ENCODE results near the gene MTHFS. TPM values are rescaled to one million over a fixed set of nuclear protein-coding genes. Genes with fewer than 3 reads are reported as not detected.
A peak's percentile ranks its signal among the peaks of the same experiment; 100 is the strongest.

Gene MTHFS
- total and polyA plus RNA-seq, 7 donors = 6.9 to 59.9 (median 31.0) TPM

DNA sequence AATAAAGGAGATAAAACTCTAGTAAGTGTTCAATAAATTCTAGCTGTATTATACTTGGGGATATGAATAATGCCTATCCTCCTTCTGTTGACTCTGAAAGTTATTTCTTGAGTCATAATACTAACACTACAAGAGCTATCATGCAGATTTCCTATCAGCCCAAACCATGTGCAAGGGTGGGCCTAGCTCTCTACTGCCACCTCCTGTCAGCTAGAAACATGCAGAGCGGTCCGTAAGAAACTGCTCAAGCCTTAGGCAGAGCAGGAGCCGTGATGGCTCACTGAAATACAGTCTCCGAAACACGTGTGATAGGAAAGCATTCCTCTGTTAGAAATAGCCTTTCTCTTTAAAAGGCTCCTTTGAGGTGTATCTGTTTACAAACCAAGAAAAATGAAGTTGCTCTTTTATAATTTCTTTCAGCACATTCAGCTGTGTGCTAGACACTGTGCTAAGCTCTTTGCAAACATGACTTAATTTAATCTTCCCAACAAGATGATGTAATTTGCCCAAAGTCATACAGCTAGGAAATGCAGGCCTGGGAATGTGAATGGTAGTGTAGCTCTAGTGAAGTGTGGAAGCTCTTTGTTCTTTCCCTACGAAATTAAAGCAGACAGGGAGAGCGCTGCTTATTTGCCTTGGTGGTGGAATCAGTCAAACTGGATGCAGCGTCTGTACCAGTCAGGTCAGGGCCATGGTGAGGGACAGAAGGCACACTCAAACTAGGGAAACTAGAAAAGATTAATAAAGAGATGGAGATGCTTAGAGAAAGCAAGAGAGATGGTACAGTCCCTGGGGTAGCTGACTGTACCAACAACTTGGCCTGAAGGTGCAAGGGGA is 43.1 kb downstream of the MTHFS start:
- H3K4me1 ChIP-seq = no peaks in the 10 kb centered on the region
- H3K36me3 ChIP-seq = no peaks in the 10 kb centered on the region
- 41 to 50% methylated on average over 8 of the region's 8 CpGs for WGBS, 2 donors
- no peak overlapping the region for H3K4me3 ChIP-seq
- no peaks in the 10 kb centered on the region for H3K27me3 ChIP-seq
- H3K27ac ChIP-seq = no peak overlapping the region
- no peaks in the 10 kb centered on the region for H3K9me3 ChIP-seq
- DNase-seq = peak; percentile 65
- TF ChIP-seq, protein P1, sequence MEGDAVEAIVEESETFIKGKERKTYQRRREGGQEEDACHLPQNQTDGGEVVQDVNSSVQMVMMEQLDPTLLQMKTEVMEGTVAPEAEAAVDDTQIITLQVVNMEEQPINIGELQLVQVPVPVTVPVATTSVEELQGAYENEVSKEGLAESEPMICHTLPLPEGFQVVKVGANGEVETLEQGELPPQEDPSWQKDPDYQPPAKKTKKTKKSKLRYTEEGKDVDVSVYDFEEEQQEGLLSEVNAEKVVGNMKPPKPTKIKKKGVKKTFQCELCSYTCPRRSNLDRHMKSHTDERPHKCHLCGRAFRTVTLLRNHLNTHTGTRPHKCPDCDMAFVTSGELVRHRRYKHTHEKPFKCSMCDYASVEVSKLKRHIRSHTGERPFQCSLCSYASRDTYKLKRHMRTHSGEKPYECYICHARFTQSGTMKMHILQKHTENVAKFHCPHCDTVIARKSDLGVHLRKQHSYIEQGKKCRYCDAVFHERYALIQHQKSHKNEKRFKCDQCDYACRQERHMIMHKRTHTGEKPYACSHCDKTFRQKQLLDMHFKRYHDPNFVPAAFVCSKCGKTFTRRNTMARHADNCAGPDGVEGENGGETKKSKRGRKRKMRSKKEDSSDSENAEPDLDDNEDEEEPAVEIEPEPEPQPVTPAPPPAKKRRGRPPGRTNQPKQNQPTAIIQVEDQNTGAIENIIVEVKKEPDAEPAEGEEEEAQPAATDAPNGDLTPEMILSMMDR (IDR thresholded peaks at IDR 0.05) = peak; percentile 50 to 89 (median 68)
- TF ChIP-seq EP300 (IDR thresholded peaks at IDR 0.05) = no peak
- intact Hi-C loops (cut with DNase I) = loop anchor here (1.0 kb wide), 1 partner anchor 472 kb away; no protein-coding TSS in a partner anchor

DNA sequence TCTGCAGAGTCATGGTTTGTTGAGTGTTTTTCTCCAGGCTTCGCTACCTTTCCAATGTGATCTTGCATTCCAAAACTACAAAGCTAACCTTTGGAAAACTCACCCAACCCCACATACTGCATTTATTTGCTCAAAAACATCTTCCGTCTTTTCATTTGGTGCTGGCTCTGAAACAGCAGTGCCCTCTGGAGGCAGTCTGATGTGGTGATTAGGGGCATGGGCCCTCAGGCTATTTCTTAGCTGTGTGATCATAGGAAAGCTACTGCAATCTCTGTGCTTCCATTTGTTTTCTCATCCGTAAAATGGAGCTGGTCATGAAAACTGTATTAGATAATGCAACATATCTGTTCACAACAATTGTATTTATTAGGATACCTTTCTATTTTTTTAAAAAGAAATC is 47.0 kb downstream of the MTHFS start:
- intact Hi-C loops (cut with DNase I) = no loop called here
- peaks cover 0 to 6% (median 2%) of the 10 kb centered on the region in 4 donors for H3K36me3 ChIP-seq
- no peaks in the 10 kb centered on the region for H3K9me3 ChIP-seq
- DNase-seq = no peak
- H3K4me1 ChIP-seq = no peaks in the 10 kb centered on the region
- 90% methylated on average over 3 of the region's 3 CpGs for WGBS, 2 donors
- no peak overlapping the region for H3K27ac ChIP-seq
- H3K4me3 ChIP-seq = no peak overlapping the region
- TF ChIP-seq, protein P1 (IDR thresholded peaks at IDR 0.05) = peak in 2 of 4 experiments; percentile 8 to 37
- no peak for TF ChIP-seq EP300 (IDR thresholded peaks at IDR 0.05)
- no peaks in the 10 kb centered on the region for H3K27me3 ChIP-seq

- peaks cover 0 to 11% (median 3%) of the 10 kb centered on the region in 4 donors for H3K36me3 ChIP-seq
- H3K27ac ChIP-seq = no peak overlapping the region
- TF ChIP-seq, protein P1 (IDR thresholded peaks at IDR 0.05) = no peak
- TF ChIP-seq POLR2A (IDR thresholded peaks at IDR 0.05) = no peak
- H3K27me3 ChIP-seq = no peaks in the 10 kb centered on the region
- WGBS, 2 donors = 96 to 98% methylated on average over 2 of the region's 2 CpGs
- no peak overlapping the region for H3K4me3 ChIP-seq
- H3K4me1 ChIP-seq = no peaks in the 10 kb centered on the region
- no peaks in the 10 kb centered on the region for H3K9me3 ChIP-seq
- DNase-seq = no peak
- intact Hi-C loops (cut with DNase I) = no loop called here
Observed at GRCh38 chr15:79846539-79846938, 50.3 kb downstream of the MTHFS start.

GRCh38 chr15:79844221-79844620 is 52.6 kb downstream of the MTHFS start:
- TF ChIP-seq, protein P1 (IDR thresholded peaks at IDR 0.05) = no peak
- TF ChIP-seq POLR2AphosphoS5 (IDR thresholded peaks at IDR 0.05) = no peak
- TF ChIP-seq POLR2A (IDR thresholded peaks at IDR 0.05) = no peak
- no peaks in the 10 kb centered on the region for H3K4me1 ChIP-seq
- intact Hi-C loops (cut with DNase I) = no loop called here
- H3K27me3 ChIP-seq = no peaks in the 10 kb centered on the region
- WGBS, 2 donors = 74 to 96% methylated on average over 3 of the region's 3 CpGs
- no peak overlapping the region for H3K27ac ChIP-seq
- DNase-seq = no peak
- H3K9me3 ChIP-seq = no peaks in the 10 kb centered on the region
- H3K4me3 ChIP-seq = no peak overlapping the region
- peaks cover 0 to 11% (median 3%) of the 10 kb centered on the region in 4 donors for H3K36me3 ChIP-seq

DNA sequence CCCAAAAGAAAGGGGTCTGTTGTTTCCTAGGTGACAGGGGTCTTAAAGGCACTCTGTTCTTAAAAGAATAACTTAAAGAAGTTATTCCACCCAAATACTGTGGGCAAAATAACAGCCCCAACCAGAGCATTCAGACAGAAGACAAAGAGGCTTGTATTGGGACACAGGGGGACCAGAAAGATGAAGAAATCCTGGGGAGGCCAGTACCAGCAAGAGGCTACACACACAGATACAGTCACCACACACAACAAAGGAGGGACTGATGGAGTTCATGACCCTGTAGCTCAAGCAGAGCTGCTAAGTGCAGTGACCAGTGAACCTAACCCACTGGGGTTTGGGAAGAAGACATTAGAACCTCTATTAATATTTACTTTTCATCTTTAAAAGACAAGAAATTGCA is 59.0 kb downstream of the MTHFS start:
- Histone ChIP-seq H3K27me3 (no peaks in the 10 kb centered on the region), H3K4me1 (no peaks in the 10 kb centered on the region), H3K9me3 (no peaks in the 10 kb centered on the region), H3K4me3 (no peak overlapping the region), H3K27ac (no peak overlapping the region), H3K36me3 (peaks cover 0 to 4% (median 0%) of the 10 kb centered on the region in 4 donors)
- no peak for DNase-seq
- TF ChIP-seq POLR2A (IDR thresholded peaks at IDR 0.05) (no peak), POLR2AphosphoS5 (IDR thresholded peaks at IDR 0.05) (no peak), EP300 (IDR thresholded peaks at IDR 0.05) (no peak)
- TF ChIP-seq, protein P1 (IDR thresholded peaks at IDR 0.05) = no peak
- intact Hi-C loops (cut with DNase I) = no loop called here
